Measurements from ENCODE around the gene NMNAT2. TPM values are rescaled to one million over a fixed set of nuclear protein-coding genes. Genes with fewer than 3 reads are reported as not detected.

Gene NMNAT2
- total RNA-seq, 2 donors from 2014 or later, result 1.7 to 5.1 TPM

DNA sequence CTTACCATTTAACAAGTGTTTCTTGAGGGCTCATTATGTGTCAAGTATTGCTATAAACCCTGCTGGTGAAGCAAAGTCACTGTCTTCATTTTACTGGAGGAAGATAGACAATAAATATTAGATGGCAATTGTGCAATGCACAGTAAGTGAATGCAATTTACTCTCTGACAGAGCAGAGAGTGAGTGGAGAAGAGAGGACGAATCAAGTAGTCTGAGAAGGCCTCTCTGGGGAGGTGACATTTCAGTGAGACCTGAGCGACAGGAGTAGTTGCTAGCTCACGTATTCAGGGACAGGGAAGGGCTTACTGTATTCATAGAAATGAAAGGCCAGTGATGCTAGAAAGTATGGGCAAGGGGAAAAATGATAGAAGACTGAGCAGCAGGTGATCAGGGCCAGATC, 1.2 kb upstream of the NMNAT2 start:
- H3K4me3 ChIP-seq (ENCODE audit: low read length), result no peak overlapping the region
- 86% methylated on average over 3 of the region's 3 CpGs for WGBS, 2 experiments (ENCODE audit: insufficient coverage in 1 of 2, insufficient read length in 1 of 2)
- Mint-ChIP-seq H3K27me3 (ENCODE audit: insufficient read depth) (peaks cover 48% of the 10 kb centered on the region), H3K4me1 (peaks cover 17% of the 10 kb centered on the region), H3K4me3 (no peak overlapping the region), H3K27ac (no peak overlapping the region), H3K9me3 (no peaks in the 10 kb centered on the region), H3K36me3 (ENCODE audit: low read depth) (no peaks in the 10 kb centered on the region)
- no peak overlapping the region for H3K9ac ChIP-seq (ENCODE audit: extremely low read depth, low read length, poor library complexity, severe bottlenecking)
- TF ChIP-seq, protein P1, sequence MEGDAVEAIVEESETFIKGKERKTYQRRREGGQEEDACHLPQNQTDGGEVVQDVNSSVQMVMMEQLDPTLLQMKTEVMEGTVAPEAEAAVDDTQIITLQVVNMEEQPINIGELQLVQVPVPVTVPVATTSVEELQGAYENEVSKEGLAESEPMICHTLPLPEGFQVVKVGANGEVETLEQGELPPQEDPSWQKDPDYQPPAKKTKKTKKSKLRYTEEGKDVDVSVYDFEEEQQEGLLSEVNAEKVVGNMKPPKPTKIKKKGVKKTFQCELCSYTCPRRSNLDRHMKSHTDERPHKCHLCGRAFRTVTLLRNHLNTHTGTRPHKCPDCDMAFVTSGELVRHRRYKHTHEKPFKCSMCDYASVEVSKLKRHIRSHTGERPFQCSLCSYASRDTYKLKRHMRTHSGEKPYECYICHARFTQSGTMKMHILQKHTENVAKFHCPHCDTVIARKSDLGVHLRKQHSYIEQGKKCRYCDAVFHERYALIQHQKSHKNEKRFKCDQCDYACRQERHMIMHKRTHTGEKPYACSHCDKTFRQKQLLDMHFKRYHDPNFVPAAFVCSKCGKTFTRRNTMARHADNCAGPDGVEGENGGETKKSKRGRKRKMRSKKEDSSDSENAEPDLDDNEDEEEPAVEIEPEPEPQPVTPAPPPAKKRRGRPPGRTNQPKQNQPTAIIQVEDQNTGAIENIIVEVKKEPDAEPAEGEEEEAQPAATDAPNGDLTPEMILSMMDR (conservative IDR thresholded peaks at IDR 0.05), result no peak
- H3K27me3 ChIP-seq (ENCODE audit: control insufficient read depth, insufficient read depth, low read length, poor library complexity, severe bottlenecking), result peaks cover 52% of the 10 kb centered on the region
- no peaks in the 10 kb centered on the region for H3K9me3 ChIP-seq (ENCODE audit: control insufficient read depth, low read length)
- H3K4me1 ChIP-seq (ENCODE audit: control insufficient read depth, insufficient read depth, low read length), result no peaks in the 10 kb centered on the region
- no peak for DNase-seq
- H3K27ac ChIP-seq (ENCODE audit: low read depth, low read length), result no peak overlapping the region
- H3K36me3 ChIP-seq (ENCODE audit: control insufficient read depth, insufficient read depth, low read length), result no peaks in the 10 kb centered on the region

DNA sequence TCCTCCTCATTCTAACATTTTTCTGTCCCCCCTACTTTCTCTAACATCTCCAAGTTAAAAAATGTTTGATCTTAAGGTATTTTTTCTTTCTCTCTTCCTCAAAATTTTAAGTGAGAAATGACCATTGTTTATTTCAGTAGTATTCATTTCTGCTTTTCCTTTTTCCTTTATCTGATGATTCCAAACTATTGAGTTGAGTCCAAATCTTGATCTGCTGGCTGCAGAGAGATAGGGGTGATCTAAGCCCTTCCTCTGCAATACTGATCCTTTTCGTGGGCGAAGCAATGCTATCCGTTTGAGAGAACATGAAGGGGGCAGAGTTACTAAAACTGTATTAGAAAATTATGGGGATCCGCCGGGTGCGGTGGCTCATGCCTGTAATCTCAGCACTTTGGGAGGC, 516 bp upstream of the NMNAT2 start:
- H3K27me3 ChIP-seq (ENCODE audit: control insufficient read depth, insufficient read depth, low read length, poor library complexity, severe bottlenecking), result peaks cover 52% of the 10 kb centered on the region
- Mint-ChIP-seq H3K4me1 (peaks cover 17% of the 10 kb centered on the region), H3K4me3 (peak overlapping the region; percentile 76), H3K27ac (no peak overlapping the region), H3K36me3 (ENCODE audit: low read depth) (no peaks in the 10 kb centered on the region), H3K27me3 (ENCODE audit: insufficient read depth) (peaks cover 48% of the 10 kb centered on the region), H3K9me3 (no peaks in the 10 kb centered on the region)
- no peaks in the 10 kb centered on the region for H3K36me3 ChIP-seq (ENCODE audit: control insufficient read depth, insufficient read depth, low read length)
- H3K27ac ChIP-seq (ENCODE audit: low read depth, low read length), result no peak overlapping the region
- WGBS, 2 experiments (ENCODE audit: insufficient coverage in 1 of 2, insufficient read length in 1 of 2), result 75 to 91% methylated on average over 3 to 6 of the region's 6 CpGs
- TF ChIP-seq, protein P1 (conservative IDR thresholded peaks at IDR 0.05), result no peak
- H3K9me3 ChIP-seq (ENCODE audit: control insufficient read depth, low read length), result no peaks in the 10 kb centered on the region
- peak overlapping the region; percentile 84 for H3K4me3 ChIP-seq (ENCODE audit: low read length)
- no peak for DNase-seq
- no peaks in the 10 kb centered on the region for H3K4me1 ChIP-seq (ENCODE audit: control insufficient read depth, insufficient read depth, low read length)
- no peak overlapping the region for H3K9ac ChIP-seq (ENCODE audit: extremely low read depth, low read length, poor library complexity, severe bottlenecking)

DNA sequence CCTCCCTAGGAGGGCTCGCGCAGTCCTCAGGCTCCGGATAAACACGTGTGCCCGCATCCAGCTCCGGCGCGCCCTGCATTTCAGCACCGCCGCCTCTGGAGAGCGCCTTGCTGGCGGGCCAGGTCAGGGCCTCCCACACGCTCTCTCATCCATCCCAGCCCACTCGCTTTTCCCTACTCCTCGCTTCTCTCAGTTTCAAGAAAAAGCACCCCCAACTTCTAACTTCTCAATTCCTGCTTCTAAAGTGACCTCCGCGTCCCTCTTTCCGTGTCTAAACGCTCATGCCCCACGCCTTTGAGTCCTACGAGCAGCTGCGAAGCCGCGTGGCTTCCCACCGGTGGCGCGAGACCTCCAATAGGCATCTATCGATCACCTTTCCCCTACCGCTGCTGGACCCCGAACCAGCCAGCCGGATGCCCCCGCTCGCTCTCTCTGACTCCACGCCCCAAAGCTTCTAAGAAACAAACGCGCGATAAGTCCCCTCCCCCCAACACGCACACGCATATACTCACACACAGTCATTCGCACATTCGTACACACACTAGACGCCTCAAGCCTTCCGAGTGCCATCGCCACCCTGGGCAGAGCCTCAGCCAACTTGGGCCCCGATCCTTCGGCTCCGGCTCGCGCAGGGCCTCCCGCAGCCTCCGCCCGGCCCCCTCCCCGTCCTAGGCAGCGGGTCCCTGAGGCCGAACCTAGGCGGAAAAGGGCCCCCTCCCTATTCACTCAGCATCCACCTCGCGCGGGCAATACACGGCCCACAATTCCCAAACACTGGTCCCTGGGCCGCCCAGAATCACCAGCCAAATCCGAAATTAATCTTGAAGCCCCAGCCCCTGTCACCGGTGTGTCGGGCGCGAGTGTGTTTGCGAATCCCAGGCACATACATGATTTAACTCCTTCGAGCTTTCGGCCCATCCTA, 1.1 kb downstream of the NMNAT2 start:
- H3K27ac Mint-ChIP-seq, result no peak overlapping the region
- no peaks in the 10 kb centered on the region for H3K36me3 ChIP-seq (ENCODE audit: control insufficient read depth, insufficient read depth, low read length)
- peaks cover 48% of the 10 kb centered on the region for H3K27me3 Mint-ChIP-seq (ENCODE audit: insufficient read depth)
- peak; percentile 95 for DNase-seq
- peak overlapping the region; percentile 76 for H3K4me3 Mint-ChIP-seq
- WGBS, 2 experiments (ENCODE audit: insufficient coverage in 1 of 2, insufficient read length in 1 of 2), result 1 to 3% methylated on average over 33 to 69 of the region's 69 CpGs
- H3K9me3 ChIP-seq (ENCODE audit: control insufficient read depth, low read length), result no peaks in the 10 kb centered on the region
- H3K27ac ChIP-seq (ENCODE audit: low read depth, low read length), result no peak overlapping the region
- no peak overlapping the region for H3K9ac ChIP-seq (ENCODE audit: extremely low read depth, low read length, poor library complexity, severe bottlenecking)
- TF ChIP-seq, protein P1 (conservative IDR thresholded peaks at IDR 0.05), result no peak
- peak overlapping the region; percentile 84 for H3K4me3 ChIP-seq (ENCODE audit: low read length)
- H3K4me1 ChIP-seq (ENCODE audit: control insufficient read depth, insufficient read depth, low read length), result no peaks in the 10 kb centered on the region
- H3K27me3 ChIP-seq (ENCODE audit: control insufficient read depth, insufficient read depth, low read length, poor library complexity, severe bottlenecking), result peaks cover 52% of the 10 kb centered on the region
- H3K36me3 Mint-ChIP-seq (ENCODE audit: low read depth), result no peaks in the 10 kb centered on the region
- H3K9me3 Mint-ChIP-seq, result no peaks in the 10 kb centered on the region
- H3K4me1 Mint-ChIP-seq, result peaks cover 17% of the 10 kb centered on the region
